Measurements from ENCODE around the gene RAB33B.

- TF ChIP-seq, protein P1, sequence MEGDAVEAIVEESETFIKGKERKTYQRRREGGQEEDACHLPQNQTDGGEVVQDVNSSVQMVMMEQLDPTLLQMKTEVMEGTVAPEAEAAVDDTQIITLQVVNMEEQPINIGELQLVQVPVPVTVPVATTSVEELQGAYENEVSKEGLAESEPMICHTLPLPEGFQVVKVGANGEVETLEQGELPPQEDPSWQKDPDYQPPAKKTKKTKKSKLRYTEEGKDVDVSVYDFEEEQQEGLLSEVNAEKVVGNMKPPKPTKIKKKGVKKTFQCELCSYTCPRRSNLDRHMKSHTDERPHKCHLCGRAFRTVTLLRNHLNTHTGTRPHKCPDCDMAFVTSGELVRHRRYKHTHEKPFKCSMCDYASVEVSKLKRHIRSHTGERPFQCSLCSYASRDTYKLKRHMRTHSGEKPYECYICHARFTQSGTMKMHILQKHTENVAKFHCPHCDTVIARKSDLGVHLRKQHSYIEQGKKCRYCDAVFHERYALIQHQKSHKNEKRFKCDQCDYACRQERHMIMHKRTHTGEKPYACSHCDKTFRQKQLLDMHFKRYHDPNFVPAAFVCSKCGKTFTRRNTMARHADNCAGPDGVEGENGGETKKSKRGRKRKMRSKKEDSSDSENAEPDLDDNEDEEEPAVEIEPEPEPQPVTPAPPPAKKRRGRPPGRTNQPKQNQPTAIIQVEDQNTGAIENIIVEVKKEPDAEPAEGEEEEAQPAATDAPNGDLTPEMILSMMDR (IDR thresholded peaks at IDR 0.05; ENCODE audit: low read depth, low read length), result no peak
- no peak for TF ChIP-seq EZH2phosphoT487 (IDR thresholded peaks at IDR 0.05; ENCODE audit: low read depth)
These were observed 47.6 kb downstream of the RAB33B start for GRCh38 chr4:139501527-139501926.

Measured in OCI-LY3 (cell line).